Naive B cell (primary cell): Measurements from ENCODE around the gene ZRANB1. TPM values are rescaled to one million over a fixed set of nuclear protein-coding genes. Genes with fewer than 3 reads are reported as not detected.

Source experiments
- ATAC-seq, 2 donors: fragments of 150-1000 bp; cut with Tn5 transposase; 2 replicates each; pipeline ENCODE4 v1.10.0; 2021; ENCODE audit warnings: low read depth in 2 of 2, mild to moderate bottlenecking in 2 of 2, moderate library complexity in 2 of 2
- DNase-seq: peaks from one replicate; pipeline ENCODE4 v3.0.0; 2022
- H3K27ac Mint-ChIP-seq, 6 donors: one replicate each; pipeline ENCODE4 v1.8.0; 2020 to 2022; ENCODE audit warnings: mild to moderate bottlenecking in 6 of 6, mixed read lengths in 6 of 6, moderate library complexity in 5 of 6, inconsistent platforms in 2 of 6
- H3K27me3 Mint-ChIP-seq, 3 donors: one replicate each; pipeline ENCODE4 v1.8.0; 2021 to 2022; ENCODE audit warnings: mixed read lengths in 3 of 3, mild to moderate bottlenecking in 1 of 3
- H3K36me3 Mint-ChIP-seq, 2 donors: one replicate each; pipeline ENCODE4 v1.8.0; 2020 to 2022; ENCODE audit warnings: mixed read lengths in 2 of 2, inconsistent platforms in 1 of 2, mild to moderate bottlenecking in 1 of 2
- H3K4me1 Mint-ChIP-seq, 3 donors: one replicate each; pipeline ENCODE4 v1.8.0; 2020 to 2022; ENCODE audit warnings: mixed read lengths in 3 of 3, inconsistent platforms in 1 of 3, mild to moderate bottlenecking in 1 of 3, moderate library complexity in 1 of 3
- H3K4me3 Mint-ChIP-seq, 8 donors: one replicate each; pipeline ENCODE4 v1.8.0; 2020 to 2022; ENCODE audit warnings: mild to moderate bottlenecking in 8 of 8, mixed read lengths in 8 of 8, moderate library complexity in 8 of 8, inconsistent platforms in 2 of 8
- H3K9me3 Mint-ChIP-seq, 7 donors: one replicate each; pipeline ENCODE4 v1.8.0; 2020 to 2022; ENCODE audit warnings: mixed read lengths in 7 of 7, mild to moderate bottlenecking in 5 of 7, inconsistent platforms in 2 of 7, moderate library complexity in 1 of 7
- polyA plus RNA-seq, 6 donors: library from polyadenylated mRNA; unstranded; fragments of 300-500 nt; fragmentation: Illumina TruSeq; gene quantifications; one replicate each; pipeline ENCODE4 v1.2.3, GENCODE V29; 2021; ENCODE audit warnings: low read depth in 6 of 6

Gene ZRANB1
- polyA plus RNA-seq, 6 donors from 2014 or later, result 4.5 to 15.0 (median 9.3) TPM

DNA sequence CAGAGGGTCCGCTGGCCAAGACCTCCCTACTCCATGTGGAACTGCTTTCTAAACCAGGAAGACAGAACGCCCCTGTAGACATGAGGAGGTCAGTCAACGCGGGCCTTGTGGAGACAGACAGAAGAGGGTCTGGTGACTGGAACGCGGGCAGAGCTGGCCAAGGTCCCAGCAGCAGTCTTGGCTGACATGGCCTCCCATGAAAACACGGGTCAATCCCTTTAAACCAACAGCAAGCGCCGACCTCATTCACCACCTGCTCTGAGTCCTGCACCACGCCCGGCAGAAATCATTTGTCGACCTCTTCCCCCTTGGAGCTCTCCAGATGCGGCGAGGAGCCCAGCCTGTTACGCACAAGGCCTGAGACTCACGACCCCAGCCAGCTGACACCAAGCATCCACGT, 78.5 kb downstream of the ZRANB1 start:
- ATAC-seq (no peak), DNase-seq (no peak)
- Mint-ChIP-seq H3K27me3 (peaks cover 0 to 3% (median 0%) of the 10 kb centered on the region in 3 donors), H3K27ac (no peak overlapping the region), H3K4me3 (no peak overlapping the region), H3K9me3 (peaks cover 0 to 7% (median 5%) of the 10 kb centered on the region in 7 donors), H3K36me3 (peaks cover 0 to 6% of the 10 kb centered on the region in 2 donors), H3K4me1 (peaks cover 0 to 5% (median 0%) of the 10 kb centered on the region in 3 donors)

DNA sequence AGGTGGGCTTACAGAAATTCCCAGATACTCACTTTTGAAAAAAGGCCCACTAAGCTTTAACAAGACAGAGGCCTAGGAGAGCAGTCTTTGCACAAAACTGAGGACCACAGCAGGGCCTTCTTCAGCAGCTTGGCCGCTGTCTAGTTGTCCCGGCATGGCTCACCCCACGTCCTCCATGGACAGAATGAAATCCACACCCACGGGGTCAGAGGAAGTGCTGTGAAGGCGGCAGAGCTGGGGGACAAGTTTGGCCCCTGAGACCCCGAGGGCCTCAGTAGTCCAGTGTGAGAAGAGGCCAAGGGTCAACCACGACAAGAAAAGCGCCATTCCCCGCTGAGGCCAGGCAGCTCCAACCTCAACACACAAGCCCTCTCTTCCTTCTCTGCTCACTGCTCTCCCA, 78.9 kb downstream of the ZRANB1 start:
- ATAC-seq, result no peak
- Mint-ChIP-seq H3K27ac (no peak overlapping the region), H3K9me3 (peaks cover 0 to 7% (median 5%) of the 10 kb centered on the region in 7 donors), H3K27me3 (peaks cover 0 to 3% (median 0%) of the 10 kb centered on the region in 3 donors), H3K36me3 (peaks cover 0 to 6% of the 10 kb centered on the region in 2 donors), H3K4me3 (no peak overlapping the region), H3K4me1 (peaks cover 0 to 5% (median 0%) of the 10 kb centered on the region in 3 donors)
- DNase-seq, result no peak

DNA sequence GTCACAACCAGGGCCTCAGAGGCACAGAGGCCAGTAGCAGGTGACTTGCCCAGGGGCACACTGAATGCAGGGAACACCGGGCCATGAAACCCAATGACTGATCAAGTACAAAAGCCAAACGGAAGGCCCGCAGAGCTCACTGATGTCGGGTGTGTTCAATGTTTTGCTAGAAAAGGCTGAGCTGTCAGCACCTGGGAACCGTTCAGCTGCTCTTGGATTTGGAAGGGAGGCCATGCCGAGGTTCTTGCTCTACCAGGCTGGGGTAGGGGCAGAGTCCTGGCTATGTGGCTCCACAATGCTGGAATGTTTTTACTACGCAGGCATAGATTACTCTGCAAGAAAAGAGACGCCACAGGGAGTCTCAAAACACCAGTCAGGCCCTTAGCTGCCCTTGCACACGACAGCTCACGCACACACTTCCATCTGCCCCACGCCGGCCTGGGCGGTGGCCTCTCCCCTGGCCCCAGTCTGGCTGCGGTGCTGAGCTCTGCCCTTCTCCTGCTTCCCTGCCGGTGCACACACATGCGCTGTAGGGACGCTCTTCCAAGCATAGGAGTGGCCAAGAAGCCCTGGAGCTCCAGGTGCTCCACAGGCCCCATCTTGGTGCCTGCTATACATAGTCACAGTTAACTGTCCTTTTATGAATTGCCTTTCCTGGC, 79.9 kb downstream of the ZRANB1 start:
- no peak overlapping the region for H3K4me3 Mint-ChIP-seq
- H3K4me1 Mint-ChIP-seq, result peaks cover 0 to 5% (median 0%) of the 10 kb centered on the region in 3 donors
- ATAC-seq (no peak), DNase-seq (no peak)
- H3K27ac Mint-ChIP-seq, result no peak overlapping the region
- peaks cover 0 to 3% (median 0%) of the 10 kb centered on the region in 3 donors for H3K27me3 Mint-ChIP-seq
- H3K36me3 Mint-ChIP-seq, result peaks cover 0 to 6% of the 10 kb centered on the region in 2 donors
- peaks cover 0 to 7% (median 5%) of the 10 kb centered on the region in 7 donors for H3K9me3 Mint-ChIP-seq

DNA sequence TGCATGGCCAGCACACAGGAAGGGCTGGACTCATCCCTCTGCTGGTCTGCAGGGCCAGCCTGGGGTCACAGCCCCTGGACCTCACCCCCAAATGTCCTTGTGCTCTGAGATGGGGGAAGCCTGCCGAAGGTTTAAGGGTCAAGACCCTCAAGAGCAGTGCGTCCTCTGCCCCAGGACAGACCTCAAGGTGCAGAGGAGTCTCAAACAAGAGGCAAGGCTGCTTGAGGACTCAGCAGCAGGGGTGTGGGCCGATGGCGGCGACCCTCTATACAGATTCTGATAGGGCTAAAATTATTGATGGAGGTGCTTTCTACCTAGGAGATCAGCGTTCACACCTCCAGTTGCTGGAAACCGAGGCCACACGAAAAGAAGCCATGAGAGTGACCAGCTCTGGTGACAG, 80.7 kb downstream of the ZRANB1 start:
- Mint-ChIP-seq H3K27ac (no peak overlapping the region), H3K4me1 (peaks cover 0 to 5% (median 0%) of the 10 kb centered on the region in 3 donors), H3K36me3 (peaks cover 0 to 6% of the 10 kb centered on the region in 2 donors), H3K27me3 (peaks cover 0 to 3% (median 0%) of the 10 kb centered on the region in 3 donors), H3K4me3 (no peak overlapping the region), H3K9me3 (peaks cover 0 to 7% (median 5%) of the 10 kb centered on the region in 7 donors)
- ATAC-seq (no peak), DNase-seq (no peak)

- H3K4me3 Mint-ChIP-seq, result no peak overlapping the region
- ATAC-seq (no peak), DNase-seq (no peak)
- peaks cover 0 to 3% (median 0%) of the 10 kb centered on the region in 3 donors for H3K27me3 Mint-ChIP-seq
- H3K36me3 Mint-ChIP-seq, result peaks cover 0 to 6% of the 10 kb centered on the region in 2 donors
- peaks cover 0 to 4% (median 0%) of the 10 kb centered on the region in 3 donors for H3K4me1 Mint-ChIP-seq
- peaks cover 0 to 7% (median 5%) of the 10 kb centered on the region in 7 donors for H3K9me3 Mint-ChIP-seq
- no peak overlapping the region for H3K27ac Mint-ChIP-seq
These were observed 81.3 kb downstream of the ZRANB1 start for GRCh38 chr10:125023255-125023654.

- H3K4me1 Mint-ChIP-seq, result no peaks in the 10 kb centered on the region
- H3K27ac Mint-ChIP-seq, result no peak overlapping the region
- H3K36me3 Mint-ChIP-seq, result peaks cover 0 to 6% of the 10 kb centered on the region in 2 donors
- no peak overlapping the region for H3K4me3 Mint-ChIP-seq
- ATAC-seq (no peak), DNase-seq (no peak)
- H3K27me3 Mint-ChIP-seq, result peaks cover 0 to 3% (median 0%) of the 10 kb centered on the region in 3 donors
- peaks cover 0 to 7% (median 5%) of the 10 kb centered on the region in 7 donors for H3K9me3 Mint-ChIP-seq
These were observed 82.1 kb downstream of the ZRANB1 start for GRCh38 chr10:125023862-125024496.

GRCh38 chr10:125024497-125025234, 82.7 kb downstream of the ZRANB1 start:
- ATAC-seq, result no peak
- Mint-ChIP-seq H3K4me3 (no peak overlapping the region), H3K27me3 (peaks cover 0 to 3% (median 0%) of the 10 kb centered on the region in 3 donors), H3K36me3 (peaks cover 0 to under 1% of the 10 kb centered on the region in 2 donors), H3K4me1 (no peaks in the 10 kb centered on the region), H3K9me3 (peaks cover 0 to 1% (median under 1%) of the 10 kb centered on the region in 7 donors), H3K27ac (no peak overlapping the region)
- DNase-seq, result no peak

- Mint-ChIP-seq H3K36me3 (no peaks in the 10 kb centered on the region), H3K9me3 (no peaks in the 10 kb centered on the region), H3K4me3 (no peak overlapping the region), H3K27me3 (peaks cover 0 to 9% (median 0%) of the 10 kb centered on the region in 3 donors), H3K27ac (no peak overlapping the region), H3K4me1 (no peaks in the 10 kb centered on the region)
- DNase-seq, result no peak
- ATAC-seq, result no peak
These were observed 83.4 kb downstream of the ZRANB1 start for GRCh38 chr10:125025341-125025740.

- H3K4me3 Mint-ChIP-seq, result no peak overlapping the region
- H3K4me1 Mint-ChIP-seq, result no peaks in the 10 kb centered on the region
- ATAC-seq (no peak), DNase-seq (no peak)
- no peaks in the 10 kb centered on the region for H3K36me3 Mint-ChIP-seq
- peaks cover 0 to 9% (median 0%) of the 10 kb centered on the region in 3 donors for H3K27me3 Mint-ChIP-seq
- no peaks in the 10 kb centered on the region for H3K9me3 Mint-ChIP-seq
- no peak overlapping the region for H3K27ac Mint-ChIP-seq
These were observed 84.4 kb downstream of the ZRANB1 start for GRCh38 chr10:125026036-125026931.

DNA sequence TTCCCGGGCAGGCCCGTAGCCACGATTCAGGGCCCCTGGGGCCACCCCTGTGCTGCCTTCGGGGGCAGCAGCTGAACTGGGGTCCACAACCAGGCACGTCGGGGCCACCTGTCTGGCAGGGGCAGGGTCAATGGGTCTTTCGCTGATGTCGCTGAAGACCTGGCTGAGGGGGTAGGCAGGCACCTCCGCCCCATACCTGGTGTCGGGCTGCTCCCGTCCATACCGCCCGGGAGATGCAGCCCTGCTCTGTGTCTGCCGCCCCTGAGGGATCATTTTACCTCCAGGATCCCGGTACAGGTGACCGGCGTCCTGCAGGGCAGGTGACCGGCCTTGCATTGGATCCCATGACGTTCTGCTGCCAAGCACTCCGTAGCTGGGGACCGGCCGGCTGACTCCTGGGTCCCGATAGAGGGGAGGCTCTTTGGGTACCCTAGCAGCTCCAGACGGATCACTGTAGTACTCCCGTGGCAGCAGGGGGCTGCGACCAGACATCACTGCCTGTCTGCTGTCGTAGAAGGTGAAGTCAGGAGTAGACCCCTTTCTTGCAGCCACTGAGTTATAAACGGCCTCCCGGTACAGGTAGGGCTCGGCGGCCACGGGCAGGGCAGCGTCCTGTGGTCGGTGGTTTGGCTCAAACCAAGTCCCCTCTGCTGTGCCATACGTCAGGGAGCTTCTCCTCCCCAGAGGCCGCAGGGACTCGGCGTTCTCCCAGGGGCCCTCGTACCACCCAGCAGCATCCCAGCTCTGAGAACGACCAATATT, 85.2 kb downstream of the ZRANB1 start:
- ATAC-seq, result no peak
- no peak overlapping the region for H3K4me3 Mint-ChIP-seq
- no peak overlapping the region for H3K27ac Mint-ChIP-seq
- no peak for DNase-seq
- H3K9me3 Mint-ChIP-seq, result peaks cover 0 to 1% (median 0%) of the 10 kb centered on the region in 7 donors
- peaks cover 0 to under 1% (median 0%) of the 10 kb centered on the region in 3 donors for H3K4me1 Mint-ChIP-seq
- H3K27me3 Mint-ChIP-seq, result peaks cover 0 to 9% (median 3%) of the 10 kb centered on the region in 3 donors
- H3K36me3 Mint-ChIP-seq, result no peaks in the 10 kb centered on the region

- no peak overlapping the region for H3K27ac Mint-ChIP-seq
- peaks cover 0 to 9% (median 7%) of the 10 kb centered on the region in 3 donors for H3K27me3 Mint-ChIP-seq
- no peak for ATAC-seq
- peaks cover 0 to 1% (median 0%) of the 10 kb centered on the region in 7 donors for H3K9me3 Mint-ChIP-seq
- no peaks in the 10 kb centered on the region for H3K36me3 Mint-ChIP-seq
- no peak for DNase-seq
- peaks cover 0 to 3% (median 0%) of the 10 kb centered on the region in 3 donors for H3K4me1 Mint-ChIP-seq
- H3K4me3 Mint-ChIP-seq, result peak overlapping the region in 1 of 8 donors; percentile 57
These were observed 86.2 kb downstream of the ZRANB1 start for GRCh38 chr10:125027871-125028869.
